ENCODE data around the gene DNAH2. TPM values are rescaled to one million over a fixed set of nuclear protein-coding genes. Genes with fewer than 3 reads are reported as not detected.

Gene DNAH2
- 0.47 TPM for total RNA-seq

GRCh38 chr17:7716901-7717755, at the start of gene DNAH2:
Gene DNAH2, plus strand, starts transcription at chr17:7717744. Its CDS starts 1,991 bp downstream, at chr17:7719735.

GRCh38 chr17:7687072-7687907, 30.3 kb upstream of the DNAH2 start, which contains the start of gene TP53:
Gene TP53, minus strand, starts transcription at chr17:7687490. Its CDS starts 10,896 bp downstream, at chr17:7676594.

GRCh38 chr17:7687908-7688807, 29.4 kb upstream of the DNAH2 start, which contains the start of gene WRAP53:
Gene WRAP53, plus strand, starts transcription at chr17:7688477. Its CDS starts 172 bp downstream, at chr17:7688649.

GRCh38 chr17:7704601-7705268, 12.8 kb upstream of the DNAH2 start, which contains the start of gene EFNB3:
Gene EFNB3, plus strand, starts transcription at chr17:7705202. Its CDS starts 397 bp downstream, at chr17:7705599.

GRCh38 chr17:7833795-7834541, 116.4 kb downstream of the DNAH2 start, which contains the start of gene KDM6B:
Gene KDM6B, plus strand, starts transcription at chr17:7834217. Its CDS starts 11,338 bp downstream, at chr17:7845555.

GRCh38 chr17:7854851-7855659, 137.5 kb downstream of the DNAH2 start, which contains the start of gene TMEM88:
Gene TMEM88, plus strand, starts transcription at chr17:7855066. Its CDS starts 9 bp downstream, at chr17:7855075.

GRCh38 chr17:7856811-7857712, 139.5 kb downstream of the DNAH2 start, which contains the start of gene NAA38:
Gene NAA38, minus strand, starts transcription at chr17:7857559. Its CDS starts 96 bp downstream, at chr17:7857463.

GRCh38 chr17:7857713-7858521, 140.4 kb downstream of the DNAH2 start, which contains the start of gene CYB5D1:
Gene CYB5D1, plus strand, starts transcription at chr17:7858003. Its CDS starts 132 bp downstream, at chr17:7858135.

Other genes with a start within 250 kb of the DNAH2 start
- 31.0 TPM for gene ZBTB4, start 238.1 kb upstream of the DNAH2 start, total RNA-seq
- gene SLC35G6, start 236.3 kb upstream of the DNAH2 start, total RNA-seq, result not detected
- gene POLR2A, start 233.4 kb upstream of the DNAH2 start, total RNA-seq, result 118 TPM
- 11.6 TPM for gene TNFSF12, start 168.7 kb upstream of the DNAH2 start, total RNA-seq
- 10.2 TPM for gene TNFSF13, start 159.0 kb upstream of the DNAH2 start, total RNA-seq
- 58.0 TPM for gene SENP3, start 155.8 kb upstream of the DNAH2 start, total RNA-seq
- gene CD68, start 138.1 kb upstream of the DNAH2 start, total RNA-seq, result 16.2 TPM
- gene MPDU1, start 133.9 kb upstream of the DNAH2 start, total RNA-seq, result 49.6 TPM
- 1.5 TPM for gene SOX15, start 127.7 kb upstream of the DNAH2 start, total RNA-seq
- gene FXR2, start 102.8 kb upstream of the DNAH2 start, total RNA-seq, result 30.3 TPM
- gene SAT2, start 89.9 kb upstream of the DNAH2 start, total RNA-seq, result 56.3 TPM
- 2.6 TPM for gene SHBG, start 87.6 kb upstream of the DNAH2 start, total RNA-seq
- gene ATP1B2, start 66.8 kb upstream of the DNAH2 start, total RNA-seq, result 13.1 TPM
- 47.4 TPM for gene TP53, start 30.3 kb upstream of the DNAH2 start, total RNA-seq
- gene WRAP53, start 29.3 kb upstream of the DNAH2 start, total RNA-seq, result 8.2 TPM
- gene EFNB3, start 12.5 kb upstream of the DNAH2 start, total RNA-seq, result 8.7 TPM
- gene KDM6B, start 116.5 kb downstream of the DNAH2 start, total RNA-seq, result 22.2 TPM
- gene TMEM88, start 137.3 kb downstream of the DNAH2 start, total RNA-seq, result 21.1 TPM
- 139 TPM for gene NAA38, start 139.8 kb downstream of the DNAH2 start, total RNA-seq
- 17.4 TPM for gene CYB5D1, start 140.3 kb downstream of the DNAH2 start, total RNA-seq
- 136 TPM for gene CHD3, start 171.0 kb downstream of the DNAH2 start, total RNA-seq
- gene RNF227, start 198.5 kb downstream of the DNAH2 start, total RNA-seq, result 7.0 TPM
- gene KCNAB3, start 212.1 kb downstream of the DNAH2 start, total RNA-seq, result 4.1 TPM
- gene TRAPPC1, start 214.2 kb downstream of the DNAH2 start, total RNA-seq, result 30.5 TPM
- gene CNTROB, start 214.5 kb downstream of the DNAH2 start, total RNA-seq, result 36.7 TPM